IMR-90 (cell line): ENCODE measurements around the gene FALEC.
"Not testable (repeated sequence)": the region's sequence is repeated elsewhere in the genome, so short reads cannot be mapped to it uniquely, and the experiment has no call there.

Experiments used
- BHLHE40 ChIP-seq: fragments of 150-350 bp; IDR thresholded peaks from 2 replicates; pipeline ENCODE4 v1.6.1; 2016; ENCODE audit warnings: mild to moderate bottlenecking, low read depth, low read length
- FOS ChIP-seq: fragments of 150-350 bp; IDR thresholded peaks from 2 replicates; pipeline ENCODE4 v1.6.1; 2016; ENCODE audit warnings: low read depth, low read length
- MXI1 ChIP-seq: IDR thresholded peaks from 2 replicates; pipeline ENCODE4 v1.6.1; 2012; ENCODE audit warnings: low read depth, mild to moderate bottlenecking, low read length, moderate library complexity, borderline replicate concordance
- POLR2A ChIP-seq: IDR thresholded peaks from 2 replicates; pipeline ENCODE4 v1.6.1; 2012; ENCODE audit warnings: mild to moderate bottlenecking, low read depth, low read length
- RAD21 ChIP-seq: IDR thresholded peaks from 2 replicates; pipeline ENCODE4 v1.6.1; 2012; ENCODE audit warnings: low read length, improper control_type of control experiment
- SMC3 ChIP-seq: fragments of 150-350 bp; IDR thresholded peaks from 2 replicates; pipeline ENCODE4 v1.6.1; 2016; ENCODE audit warnings: low read depth, mild to moderate bottlenecking, antibody characterized with exemption, low read length, moderate library complexity
- TF ChIP-seq, protein P1 (sequence below): conservative IDR thresholded peaks from 2 replicates; pipeline ENCODE4 v1.5.1; 2012; ENCODE audit warnings: mild to moderate bottlenecking, low read depth, low read length, improper control_type of control experiment
- TF ChIP-seq, protein P2 (sequence below): fragments of 150-350 bp; IDR thresholded peaks from 2 replicates; pipeline ENCODE4 v1.6.1; 2017; ENCODE audit warnings: mild to moderate bottlenecking, antibody characterized with exemption, low read length, low read depth

DNA sequence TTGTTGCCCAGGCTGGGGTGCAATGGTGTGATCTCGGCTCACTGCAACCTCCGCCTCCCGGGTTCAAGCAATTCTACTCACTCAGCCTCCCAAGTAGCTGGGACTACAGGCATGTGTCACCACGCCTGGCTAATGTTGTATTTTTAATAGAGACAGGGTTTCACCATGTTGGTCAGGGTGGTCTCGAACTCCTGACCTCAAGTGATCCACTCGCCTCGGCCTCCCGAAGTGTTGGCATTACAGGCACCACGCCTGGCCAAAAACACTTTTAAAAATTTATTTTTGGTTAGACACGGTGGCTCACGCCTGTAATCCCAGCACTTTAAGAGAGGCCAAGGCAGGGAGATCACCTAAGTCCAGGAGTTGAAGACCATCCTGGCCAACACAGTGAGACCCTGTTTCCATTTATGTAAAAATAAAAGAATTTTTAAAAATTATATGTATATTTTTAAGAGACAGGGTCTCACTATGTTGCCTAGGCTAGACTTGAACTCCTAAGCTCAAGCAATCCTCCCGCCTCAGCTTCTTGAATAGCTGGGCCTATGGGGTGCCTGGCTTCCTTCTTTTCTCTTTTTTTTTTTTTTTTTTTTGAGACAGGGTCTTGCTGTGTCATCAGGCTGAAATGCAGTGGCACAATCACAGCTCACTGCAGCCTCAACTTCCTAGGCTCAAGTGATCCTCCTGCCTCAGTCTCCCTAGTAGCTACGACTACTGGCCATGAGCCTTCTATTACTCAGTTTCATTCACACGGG lies 49.9 kb downstream of the FALEC start:
- TF ChIP-seq, protein P1, sequence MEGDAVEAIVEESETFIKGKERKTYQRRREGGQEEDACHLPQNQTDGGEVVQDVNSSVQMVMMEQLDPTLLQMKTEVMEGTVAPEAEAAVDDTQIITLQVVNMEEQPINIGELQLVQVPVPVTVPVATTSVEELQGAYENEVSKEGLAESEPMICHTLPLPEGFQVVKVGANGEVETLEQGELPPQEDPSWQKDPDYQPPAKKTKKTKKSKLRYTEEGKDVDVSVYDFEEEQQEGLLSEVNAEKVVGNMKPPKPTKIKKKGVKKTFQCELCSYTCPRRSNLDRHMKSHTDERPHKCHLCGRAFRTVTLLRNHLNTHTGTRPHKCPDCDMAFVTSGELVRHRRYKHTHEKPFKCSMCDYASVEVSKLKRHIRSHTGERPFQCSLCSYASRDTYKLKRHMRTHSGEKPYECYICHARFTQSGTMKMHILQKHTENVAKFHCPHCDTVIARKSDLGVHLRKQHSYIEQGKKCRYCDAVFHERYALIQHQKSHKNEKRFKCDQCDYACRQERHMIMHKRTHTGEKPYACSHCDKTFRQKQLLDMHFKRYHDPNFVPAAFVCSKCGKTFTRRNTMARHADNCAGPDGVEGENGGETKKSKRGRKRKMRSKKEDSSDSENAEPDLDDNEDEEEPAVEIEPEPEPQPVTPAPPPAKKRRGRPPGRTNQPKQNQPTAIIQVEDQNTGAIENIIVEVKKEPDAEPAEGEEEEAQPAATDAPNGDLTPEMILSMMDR, result not testable (repeated sequence)
- TF ChIP-seq, protein P2, sequence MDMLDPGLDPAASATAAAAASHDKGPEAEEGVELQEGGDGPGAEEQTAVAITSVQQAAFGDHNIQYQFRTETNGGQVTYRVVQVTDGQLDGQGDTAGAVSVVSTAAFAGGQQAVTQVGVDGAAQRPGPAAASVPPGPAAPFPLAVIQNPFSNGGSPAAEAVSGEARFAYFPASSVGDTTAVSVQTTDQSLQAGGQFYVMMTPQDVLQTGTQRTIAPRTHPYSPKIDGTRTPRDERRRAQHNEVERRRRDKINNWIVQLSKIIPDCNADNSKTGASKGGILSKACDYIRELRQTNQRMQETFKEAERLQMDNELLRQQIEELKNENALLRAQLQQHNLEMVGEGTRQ, result not testable (repeated sequence)
- not testable (repeated sequence) for TF ChIP-seq MXI1, POLR2A, BHLHE40, SMC3, FOS, RAD21
